Astrocyte (in vitro differentiated cells and primary cell): ENCODE data around the gene AQP4. TPM values are rescaled to one million over a fixed set of nuclear protein-coding genes. Genes with fewer than 3 reads are reported as not detected.

ENCODE experiments used
- DNase-seq: peaks from one replicate; pipeline ENCODE4 v3.0.0-alpha.2; 2010; ENCODE audit warnings: low read depth
- FAIRE-seq: peaks from 2 replicates; lab custom pipeline; 2011; peaks lifted over from hg19 to GRCh38; lab: Jason Lieb, UNC
- H2AFZ ChIP-seq: 2 replicates; pipeline ENCODE4 v1.6.0; 2012; ENCODE audit warnings: low read depth, low read length, inconsistent platforms
- H3K27ac ChIP-seq: 2 replicates; pipeline ENCODE4 v1.5.1; 2011; ENCODE audit warnings: low read depth, low read length, inconsistent platforms
- H3K27me3 ChIP-seq: 2 replicates; pipeline ENCODE4 v1.6.0; 2011; ENCODE audit warnings: low read length, inconsistent platforms; ENCODE audit not compliant: insufficient read depth
- H3K36me3 ChIP-seq: 2 replicates; pipeline ENCODE4 v1.5.1; 2011; ENCODE audit warnings: low read length, inconsistent platforms; ENCODE audit not compliant: insufficient read depth
- H3K4me1 ChIP-seq: 2 replicates; pipeline ENCODE4 v1.5.1; 2011; ENCODE audit warnings: low read length, inconsistent platforms; ENCODE audit not compliant: insufficient read depth
- H3K4me2 ChIP-seq: 2 replicates; pipeline ENCODE4 v1.6.0; 2012; ENCODE audit warnings: low read length, inconsistent platforms
- H3K4me3 ChIP-seq: 2 replicates; pipeline ENCODE4 v1.5.1; 2011; ENCODE audit warnings: low read depth, mild to moderate bottlenecking, low read length, inconsistent platforms; ENCODE audit not compliant: insufficient read depth
- H3K79me2 ChIP-seq: 2 replicates; pipeline ENCODE4 v1.6.0; 2012; ENCODE audit warnings: mild to moderate bottlenecking, low read length, inconsistent platforms; ENCODE audit not compliant: insufficient read depth
- H3K9ac ChIP-seq: 2 replicates; pipeline ENCODE4 v1.6.0; 2012; ENCODE audit warnings: mild to moderate bottlenecking, low read length, inconsistent platforms
- H3K9me3 ChIP-seq: 2 replicates; pipeline ENCODE4 v1.5.1; 2012; ENCODE audit warnings: low read depth, mild to moderate bottlenecking, low read length, inconsistent platforms; ENCODE audit not compliant: insufficient read depth
- H4K20me1 ChIP-seq: 2 replicates; pipeline ENCODE4 v1.6.0; 2012; ENCODE audit warnings: low read length, inconsistent platforms; ENCODE audit not compliant: insufficient read depth
- H3K27ac Mint-ChIP-seq: one replicate; pipeline ENCODE4 v1.8.0; 2021; ENCODE audit warnings: mild to moderate bottlenecking, mixed read lengths; ENCODE audit not compliant: unreplicated experiment
- H3K27me3 Mint-ChIP-seq: one replicate; pipeline ENCODE4 v1.8.0; 2021; ENCODE audit warnings: low read depth, mixed read lengths; ENCODE audit not compliant: unreplicated experiment
- H3K36me3 Mint-ChIP-seq: one replicate; pipeline ENCODE4 v1.8.0; 2021; ENCODE audit warnings: low read depth, mixed read lengths; ENCODE audit not compliant: unreplicated experiment
- H3K4me1 Mint-ChIP-seq: one replicate; pipeline ENCODE4 v1.8.0; 2021; ENCODE audit warnings: low read depth, mixed read lengths; ENCODE audit not compliant: unreplicated experiment
- H3K4me3 Mint-ChIP-seq: one replicate; pipeline ENCODE4 v1.8.0; 2021; ENCODE audit warnings: mild to moderate bottlenecking, moderate library complexity, mixed read lengths; ENCODE audit not compliant: unreplicated experiment
- H3K9me3 Mint-ChIP-seq: one replicate; pipeline ENCODE4 v1.8.0; 2021; ENCODE audit warnings: mild to moderate bottlenecking, mixed read lengths; ENCODE audit not compliant: unreplicated experiment
- EZH2 ChIP-seq: IDR thresholded peaks from 2 replicates; pipeline ENCODE4 v1.6.1; 2012; ENCODE audit warnings: mild to moderate bottlenecking, low read length, inconsistent platforms; ENCODE audit not compliant: insufficient read depth
- total RNA-seq: library from RNA; stranded (reverse); gene quantifications from 2 replicates; pipeline ENCODE4 v1.2.1, GENCODE V29; 2021
- TF ChIP-seq, protein P1 (sequence below): IDR thresholded peaks from 2 replicates; pipeline ENCODE4 v1.5.1; 2011; ENCODE audit warnings: low read depth, mild to moderate bottlenecking, inconsistent platforms, low read length, moderate library complexity; ENCODE audit not compliant: insufficient read depth

The AQP4 gene
- total RNA-seq, 1 donor from 2014 or later = not detected

GRCh38 chr18:26840965-26841364 lies 24.5 kb downstream of the AQP4 start:
- no peak overlapping the region for H3K4me3 ChIP-seq
- FAIRE-seq (no peak), DNase-seq (no peak)
- H3K27me3 ChIP-seq = no peaks in the 10 kb centered on the region
- no peak overlapping the region for H3K4me2 ChIP-seq
- TF ChIP-seq, protein P1, sequence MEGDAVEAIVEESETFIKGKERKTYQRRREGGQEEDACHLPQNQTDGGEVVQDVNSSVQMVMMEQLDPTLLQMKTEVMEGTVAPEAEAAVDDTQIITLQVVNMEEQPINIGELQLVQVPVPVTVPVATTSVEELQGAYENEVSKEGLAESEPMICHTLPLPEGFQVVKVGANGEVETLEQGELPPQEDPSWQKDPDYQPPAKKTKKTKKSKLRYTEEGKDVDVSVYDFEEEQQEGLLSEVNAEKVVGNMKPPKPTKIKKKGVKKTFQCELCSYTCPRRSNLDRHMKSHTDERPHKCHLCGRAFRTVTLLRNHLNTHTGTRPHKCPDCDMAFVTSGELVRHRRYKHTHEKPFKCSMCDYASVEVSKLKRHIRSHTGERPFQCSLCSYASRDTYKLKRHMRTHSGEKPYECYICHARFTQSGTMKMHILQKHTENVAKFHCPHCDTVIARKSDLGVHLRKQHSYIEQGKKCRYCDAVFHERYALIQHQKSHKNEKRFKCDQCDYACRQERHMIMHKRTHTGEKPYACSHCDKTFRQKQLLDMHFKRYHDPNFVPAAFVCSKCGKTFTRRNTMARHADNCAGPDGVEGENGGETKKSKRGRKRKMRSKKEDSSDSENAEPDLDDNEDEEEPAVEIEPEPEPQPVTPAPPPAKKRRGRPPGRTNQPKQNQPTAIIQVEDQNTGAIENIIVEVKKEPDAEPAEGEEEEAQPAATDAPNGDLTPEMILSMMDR = no peak
- TF ChIP-seq EZH2 = no peak
- no peaks in the 10 kb centered on the region for H4K20me1 ChIP-seq
- Mint-ChIP-seq H3K36me3 (no peaks in the 10 kb centered on the region), H3K4me3 (no peak overlapping the region), H3K27ac (no peak overlapping the region), H3K9me3 (peaks cover 4% of the 10 kb centered on the region), H3K27me3 (no peaks in the 10 kb centered on the region), H3K4me1 (no peaks in the 10 kb centered on the region)
- H2AFZ ChIP-seq = no peak overlapping the region
- no peaks in the 10 kb centered on the region for H3K36me3 ChIP-seq
- H3K9me3 ChIP-seq = no peaks in the 10 kb centered on the region
- H3K4me1 ChIP-seq = no peaks in the 10 kb centered on the region
- H3K9ac ChIP-seq = no peak overlapping the region
- H3K79me2 ChIP-seq = no peaks in the 10 kb centered on the region
- H3K27ac ChIP-seq = no peak overlapping the region

GRCh38 chr18:26839609-26840008 lies 25.9 kb downstream of the AQP4 start:
- no peak overlapping the region for H3K9ac ChIP-seq
- H3K4me1 Mint-ChIP-seq = no peaks in the 10 kb centered on the region
- peaks cover 4% of the 10 kb centered on the region for H3K9me3 Mint-ChIP-seq
- DNase-seq (no peak), FAIRE-seq (no peak)
- H3K36me3 ChIP-seq = no peaks in the 10 kb centered on the region
- H3K4me3 ChIP-seq = no peak overlapping the region
- no peaks in the 10 kb centered on the region for H3K4me1 ChIP-seq
- TF ChIP-seq, protein P1 = no peak
- TF ChIP-seq EZH2 = no peak
- H3K79me2 ChIP-seq = no peaks in the 10 kb centered on the region
- H3K4me2 ChIP-seq = no peak overlapping the region
- H3K27ac ChIP-seq = no peak overlapping the region
- no peaks in the 10 kb centered on the region for H3K27me3 ChIP-seq
- H3K27ac Mint-ChIP-seq = no peak overlapping the region
- no peak overlapping the region for H2AFZ ChIP-seq
- H3K9me3 ChIP-seq = no peaks in the 10 kb centered on the region
- no peaks in the 10 kb centered on the region for H3K36me3 Mint-ChIP-seq
- H4K20me1 ChIP-seq = no peaks in the 10 kb centered on the region
- H3K27me3 Mint-ChIP-seq = no peaks in the 10 kb centered on the region
- H3K4me3 Mint-ChIP-seq = no peak overlapping the region

DNA sequence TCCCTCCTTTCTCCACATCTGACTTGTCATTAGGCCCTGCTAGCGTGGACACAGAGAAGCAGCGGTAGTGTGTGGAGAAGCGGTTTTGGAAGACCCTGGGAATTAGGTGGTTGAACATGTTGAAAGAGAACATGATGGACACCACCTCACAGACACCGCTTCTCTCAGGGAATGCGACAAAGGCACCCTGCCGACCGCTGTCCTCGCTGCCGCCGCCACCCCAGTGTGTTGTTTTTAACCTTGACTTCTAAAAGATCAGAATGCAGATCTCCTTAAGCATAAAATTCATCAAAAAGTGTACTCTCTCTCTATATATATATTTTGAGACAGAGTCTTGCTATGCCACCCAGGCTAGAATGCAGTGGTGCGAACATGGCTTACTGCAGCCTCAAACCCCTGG lies 33.2 kb downstream of the AQP4 start:
- no peak overlapping the region for H3K4me3 Mint-ChIP-seq
- no peak for DNase-seq
- Histone ChIP-seq H3K4me1 (no peaks in the 10 kb centered on the region), H3K4me3 (no peak overlapping the region), H3K36me3 (no peaks in the 10 kb centered on the region), H3K9me3 (no peaks in the 10 kb centered on the region), H2AFZ (no peak overlapping the region), H4K20me1 (no peaks in the 10 kb centered on the region), H3K27ac (no peak overlapping the region), H3K9ac (no peak overlapping the region), H3K4me2 (no peak overlapping the region), H3K27me3 (no peaks in the 10 kb centered on the region), H3K79me2 (no peaks in the 10 kb centered on the region)
- no peak overlapping the region for H3K27ac Mint-ChIP-seq
- H3K36me3 Mint-ChIP-seq = no peaks in the 10 kb centered on the region
- TF ChIP-seq EZH2 = no peak
- TF ChIP-seq, protein P1 = no peak
- peaks cover 5% of the 10 kb centered on the region for H3K9me3 Mint-ChIP-seq
- H3K27me3 Mint-ChIP-seq = peaks cover 7% of the 10 kb centered on the region
- no peak for FAIRE-seq
- H3K4me1 Mint-ChIP-seq = no peaks in the 10 kb centered on the region
